VCaP (cell line): Measurements from ENCODE around the gene NTRK1.
A peak's percentile ranks its signal among the peaks of the same experiment; 100 is the strongest.

ENCODE experiments used
- H3K27ac ChIP-seq: fragments of 450-650 bp; 2 replicates; pipeline ENCODE4 v1.5.1; 2017
- TF ChIP-seq, protein P1 (sequence below): fragments of 450-650 bp; conservative IDR thresholded peaks from 2 replicates; pipeline ENCODE4 v1.5.1; 2017; ENCODE audit warnings: mild to moderate bottlenecking, moderate library complexity

Gene NTRK1

DNA sequence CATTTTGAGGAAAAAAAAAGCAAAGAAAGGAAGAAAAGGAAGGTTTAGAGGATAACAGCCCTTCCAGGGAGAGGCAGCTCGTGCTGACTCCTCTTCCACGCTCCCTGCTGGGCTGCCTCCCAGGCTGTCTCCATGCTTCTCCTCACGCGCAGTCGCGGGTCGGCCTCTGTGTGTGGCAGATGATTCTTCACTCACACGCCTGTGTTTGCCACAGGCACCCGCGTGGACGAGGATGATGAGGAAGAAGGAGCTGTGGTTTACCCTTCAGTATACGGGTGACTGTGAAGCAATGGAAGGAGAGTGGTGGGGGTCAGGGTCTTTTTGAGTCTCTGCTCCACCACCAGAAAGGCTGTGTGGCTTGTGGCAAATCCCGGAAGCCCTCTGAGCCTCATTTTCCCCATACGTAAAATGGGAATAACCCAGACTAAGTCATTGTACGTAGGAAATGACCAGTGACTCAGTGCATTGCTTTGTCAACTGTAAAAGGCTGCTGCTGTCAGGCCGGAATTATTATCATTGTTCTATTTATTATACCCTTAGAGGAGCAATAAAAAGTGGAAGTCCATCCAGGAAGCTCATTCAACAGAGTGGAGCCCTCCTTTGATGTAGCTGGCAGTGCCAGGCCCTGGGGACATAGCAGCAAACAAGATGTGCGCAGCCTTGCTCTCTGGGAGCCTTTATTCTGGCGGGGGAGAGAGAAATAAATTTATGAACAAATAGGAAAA lies 32.1 kb upstream of the NTRK1 start:
- TF ChIP-seq, protein P1, sequence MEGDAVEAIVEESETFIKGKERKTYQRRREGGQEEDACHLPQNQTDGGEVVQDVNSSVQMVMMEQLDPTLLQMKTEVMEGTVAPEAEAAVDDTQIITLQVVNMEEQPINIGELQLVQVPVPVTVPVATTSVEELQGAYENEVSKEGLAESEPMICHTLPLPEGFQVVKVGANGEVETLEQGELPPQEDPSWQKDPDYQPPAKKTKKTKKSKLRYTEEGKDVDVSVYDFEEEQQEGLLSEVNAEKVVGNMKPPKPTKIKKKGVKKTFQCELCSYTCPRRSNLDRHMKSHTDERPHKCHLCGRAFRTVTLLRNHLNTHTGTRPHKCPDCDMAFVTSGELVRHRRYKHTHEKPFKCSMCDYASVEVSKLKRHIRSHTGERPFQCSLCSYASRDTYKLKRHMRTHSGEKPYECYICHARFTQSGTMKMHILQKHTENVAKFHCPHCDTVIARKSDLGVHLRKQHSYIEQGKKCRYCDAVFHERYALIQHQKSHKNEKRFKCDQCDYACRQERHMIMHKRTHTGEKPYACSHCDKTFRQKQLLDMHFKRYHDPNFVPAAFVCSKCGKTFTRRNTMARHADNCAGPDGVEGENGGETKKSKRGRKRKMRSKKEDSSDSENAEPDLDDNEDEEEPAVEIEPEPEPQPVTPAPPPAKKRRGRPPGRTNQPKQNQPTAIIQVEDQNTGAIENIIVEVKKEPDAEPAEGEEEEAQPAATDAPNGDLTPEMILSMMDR: no peak

DNA sequence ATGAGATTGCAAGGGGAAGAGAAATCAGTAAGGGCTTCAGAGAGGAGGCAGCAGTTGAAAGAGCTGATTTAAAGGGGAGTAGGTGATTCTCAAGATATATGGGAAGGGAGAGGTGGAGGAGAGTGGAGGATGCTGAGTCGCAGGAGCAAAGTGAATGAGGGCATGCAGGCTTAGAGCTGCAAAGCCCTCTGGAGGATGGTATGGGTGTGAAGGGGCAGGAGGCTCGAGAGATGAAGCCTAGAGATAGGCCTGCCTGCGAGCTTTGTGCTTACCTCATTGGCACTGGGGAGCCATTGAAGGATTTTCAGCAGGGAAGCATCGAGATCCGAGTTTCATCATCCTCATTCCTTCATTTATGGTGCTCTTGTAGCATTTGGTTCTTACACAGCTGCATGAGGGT lies 28.2 kb upstream of the NTRK1 start:
- H3K27ac ChIP-seq: no peak overlapping the region
- TF ChIP-seq, protein P1: no peak

More for the DNA sequence above, 32.1 kb upstream of the NTRK1 start:
- H3K27ac ChIP-seq: no peak overlapping the region

DNA sequence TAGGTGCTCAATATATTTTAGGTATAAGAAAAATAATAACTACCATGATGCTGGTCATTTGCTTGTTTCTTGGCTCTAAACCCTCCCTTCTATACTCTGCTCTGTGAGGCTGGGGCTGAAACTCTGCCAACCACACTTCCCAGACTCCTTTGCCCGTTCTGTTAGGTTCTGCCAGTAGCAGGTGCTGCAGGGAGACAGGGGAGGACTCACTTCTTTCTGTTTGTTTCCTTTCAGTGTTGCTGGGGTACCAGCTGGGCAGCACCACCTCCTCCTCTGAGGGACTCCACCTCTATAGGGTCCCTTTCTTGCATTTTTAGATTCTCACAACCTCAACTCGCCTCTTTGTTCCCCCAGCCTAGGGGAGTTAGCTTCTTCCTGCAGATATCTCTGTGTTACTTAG lies 27.1 kb upstream of the NTRK1 start:
- TF ChIP-seq, protein P1: no peak
- no peak overlapping the region for H3K27ac ChIP-seq

DNA sequence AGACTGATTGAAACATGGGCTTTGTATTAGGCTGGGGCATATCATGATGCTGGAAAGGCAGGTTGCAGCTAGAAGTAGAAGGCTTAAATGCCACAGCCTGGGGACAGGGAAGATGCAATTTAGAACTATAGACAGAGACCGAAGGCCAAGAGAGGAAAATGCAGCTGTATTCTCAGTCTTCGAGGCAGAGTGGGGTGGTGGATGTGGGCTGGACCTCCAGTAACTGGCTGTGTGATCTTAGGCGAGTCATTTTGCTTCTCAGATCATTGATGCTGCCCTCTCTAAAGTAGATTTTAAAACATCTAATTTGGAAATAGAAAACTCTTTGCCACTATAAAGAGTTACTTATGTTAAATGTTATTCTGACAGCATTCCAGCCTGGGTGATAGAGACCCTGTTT lies 26.3 kb upstream of the NTRK1 start:
- TF ChIP-seq, protein P1: no peak
- H3K27ac ChIP-seq: no peak overlapping the region

DNA sequence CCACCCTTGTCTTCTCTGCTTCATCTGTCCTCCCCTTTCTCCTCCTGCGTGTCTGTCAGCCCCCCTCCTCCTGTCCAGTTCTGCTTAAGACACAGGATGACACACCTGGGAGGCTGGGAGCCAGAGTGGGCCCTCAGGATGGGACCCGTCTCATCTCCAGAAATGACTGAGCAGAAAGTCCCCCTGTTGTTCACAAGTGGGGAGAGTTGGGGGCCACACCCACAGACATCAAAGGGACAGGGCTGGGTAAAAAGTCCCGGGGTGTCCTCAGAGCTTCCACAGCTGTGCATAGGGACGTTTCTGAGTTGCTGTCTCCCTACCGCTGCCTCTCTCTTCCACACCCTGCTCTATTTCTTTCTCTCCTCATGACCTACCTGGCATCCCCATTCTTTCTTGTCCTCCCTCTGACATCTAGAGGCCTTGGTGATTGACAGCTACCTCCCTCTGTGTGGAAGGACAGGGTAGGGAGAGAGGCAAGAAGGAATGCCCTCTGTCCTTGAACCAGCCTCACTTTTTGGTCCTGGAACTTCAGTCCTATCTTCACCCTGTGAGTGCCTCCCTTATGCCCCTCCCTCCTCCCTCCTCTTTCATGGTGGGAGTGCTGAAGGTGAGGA lies 24.5 kb upstream of the NTRK1 start:
- H3K27ac ChIP-seq: no peak overlapping the region
- TF ChIP-seq, protein P1: no peak

DNA sequence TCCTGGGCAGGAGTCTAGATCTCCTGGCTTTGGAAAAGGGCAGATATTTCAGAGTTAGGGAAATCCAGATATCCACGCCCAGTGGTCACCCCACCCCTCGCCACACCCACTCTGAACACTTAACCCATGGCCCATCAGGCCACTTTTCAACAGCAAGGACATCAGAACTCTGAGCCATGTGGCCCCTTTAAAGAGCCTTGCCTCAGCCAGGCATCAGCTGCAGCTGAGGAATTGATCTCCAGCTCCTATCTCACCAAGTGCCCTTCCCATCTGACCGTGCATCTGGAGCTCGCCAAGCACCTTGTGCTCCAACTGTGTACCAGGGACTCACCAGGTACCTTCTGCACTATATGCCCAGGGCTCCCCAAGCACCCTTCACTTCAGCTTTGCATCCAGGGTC lies 23.8 kb upstream of the NTRK1 start:
- TF ChIP-seq, protein P1: no peak
- H3K27ac ChIP-seq: no peak overlapping the region

DNA sequence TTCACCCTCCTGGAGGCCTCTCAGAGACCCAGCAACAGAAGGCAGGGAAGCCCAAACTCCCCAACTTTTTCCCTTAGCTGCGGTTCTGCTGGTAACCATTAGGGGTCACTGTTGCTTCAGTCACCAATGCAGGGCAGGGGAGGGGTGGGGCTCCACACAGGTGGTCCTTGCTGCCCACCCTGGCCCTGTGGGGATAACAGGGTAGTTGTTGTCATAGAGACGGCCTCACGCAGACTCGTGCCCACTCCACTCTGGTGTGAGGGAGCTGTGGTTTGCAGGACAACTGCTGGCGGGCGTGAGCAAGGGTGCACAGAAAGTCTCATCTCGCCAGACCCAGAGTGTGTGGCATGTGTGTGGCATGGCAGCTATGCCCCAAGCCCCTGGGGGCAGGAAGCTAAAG lies 21.7 kb upstream of the NTRK1 start:
- H3K27ac ChIP-seq: no peak overlapping the region
- TF ChIP-seq, protein P1: peak; percentile 89
